HEK293 (cell line): Measurements from ENCODE around the gene CENPV.

ENCODE experiments used
- CTCF ChIA-PET: fragments of 350-600 bp; formaldehyde crosslinking; extraction: SDS; loops from one replicate; lab custom pipeline; 2021; ENCODE audit warnings: antibody characterized with exemption; lab: Yijun Ruan, JAX
- POLR2A ChIA-PET: fragments of 300-600 bp; formaldehyde crosslinking; extraction: SDS; loops from one replicate; lab custom pipeline; 2020; ENCODE audit warnings: antibody characterized with exemption, inconsistent platforms; lab: Yijun Ruan, JAX
- H3K27ac ChIP-seq: fragments of 200-500 bp; sonication (Bioruptor generic); 2 replicates; pipeline ENCODE4 v1.5.1; 2014; ENCODE audit warnings: low read depth, low read length, control low read depth, inconsistent platforms; ENCODE audit errors: extremely low read depth
- H3K36me3 ChIP-seq, 2 experiments: fragments of 200-500 bp in 1 of 2; sonication (Bioruptor generic) in 1 of 2; 1 replicate in 1 of 2; 2 replicates in 1 of 2; pipeline ENCODE4 v1.5.1; 2014 to 2017; ENCODE audit warnings: inconsistent platforms in 2 of 2, low read length in 2 of 2; ENCODE audit not compliant: control insufficient read depth in 2 of 2, insufficient read depth in 1 of 2
- H3K4me1 ChIP-seq: fragments of 200-500 bp; sonication (Bioruptor generic); 2 replicates; pipeline ENCODE4 v1.5.1; 2014; ENCODE audit warnings: mild to moderate bottlenecking, low read length, inconsistent platforms; ENCODE audit not compliant: control insufficient read depth, insufficient read depth
- H3K4me3 ChIP-seq: 2 replicates; pipeline ENCODE4 v1.5.1; 2011; ENCODE audit warnings: low read depth, mild to moderate bottlenecking, control low read depth, low read length, moderate library complexity
- H3K9me3 ChIP-seq: fragments of 200-500 bp; sonication (Bioruptor generic); 2 replicates; pipeline ENCODE4 v1.5.1; 2014; ENCODE audit warnings: low read depth, low read length, inconsistent platforms; ENCODE audit not compliant: control insufficient read depth, insufficient read depth
- MEIS1 ChIP-seq: sonication (generic); formaldehyde crosslinking; IDR thresholded peaks from 2 replicates; pipeline ENCODE4 v1.8.1; 2022; ENCODE audit warnings: missing genetic modification reagents, mild to moderate bottlenecking, borderline replicate concordance
- TF ChIP-seq, protein P1 (sequence below): fragments of 450-650 bp; formaldehyde crosslinking; conservative IDR thresholded peaks from 2 replicates; pipeline ENCODE4 v1.5.1; 2016; ENCODE audit warnings: low read depth, missing biosample characterization, missing genetic modification characterization
- TF ChIP-seq, protein P2 (sequence below): fragments of 450-650 bp; formaldehyde crosslinking; optimal IDR thresholded peaks from 2 replicates; pipeline ENCODE3; 2016; ENCODE audit warnings: missing biosample characterization, mild to moderate bottlenecking, missing genetic modification characterization

The CENPV gene

DNA sequence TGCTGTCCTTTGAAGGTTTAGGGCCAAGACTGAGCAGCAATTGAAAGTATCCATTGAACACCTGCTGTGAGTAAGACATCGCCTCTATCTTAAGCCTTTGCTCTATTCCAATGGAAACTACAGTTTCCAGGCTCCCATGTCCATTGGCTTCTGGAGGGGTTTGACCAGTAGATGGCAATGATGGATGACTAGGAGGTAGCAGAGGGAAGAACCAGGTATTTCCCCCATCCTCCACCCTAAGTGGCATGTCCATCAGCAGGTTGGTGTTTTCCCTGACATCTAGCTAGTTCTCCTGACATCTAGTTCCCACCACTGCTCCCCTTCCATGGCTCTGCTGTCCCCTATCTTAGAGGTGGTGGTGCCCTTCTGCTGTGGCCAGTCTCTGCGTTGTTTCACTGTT is 58.7 kb downstream of the CENPV start (continued):
- TF ChIP-seq, protein P1, sequence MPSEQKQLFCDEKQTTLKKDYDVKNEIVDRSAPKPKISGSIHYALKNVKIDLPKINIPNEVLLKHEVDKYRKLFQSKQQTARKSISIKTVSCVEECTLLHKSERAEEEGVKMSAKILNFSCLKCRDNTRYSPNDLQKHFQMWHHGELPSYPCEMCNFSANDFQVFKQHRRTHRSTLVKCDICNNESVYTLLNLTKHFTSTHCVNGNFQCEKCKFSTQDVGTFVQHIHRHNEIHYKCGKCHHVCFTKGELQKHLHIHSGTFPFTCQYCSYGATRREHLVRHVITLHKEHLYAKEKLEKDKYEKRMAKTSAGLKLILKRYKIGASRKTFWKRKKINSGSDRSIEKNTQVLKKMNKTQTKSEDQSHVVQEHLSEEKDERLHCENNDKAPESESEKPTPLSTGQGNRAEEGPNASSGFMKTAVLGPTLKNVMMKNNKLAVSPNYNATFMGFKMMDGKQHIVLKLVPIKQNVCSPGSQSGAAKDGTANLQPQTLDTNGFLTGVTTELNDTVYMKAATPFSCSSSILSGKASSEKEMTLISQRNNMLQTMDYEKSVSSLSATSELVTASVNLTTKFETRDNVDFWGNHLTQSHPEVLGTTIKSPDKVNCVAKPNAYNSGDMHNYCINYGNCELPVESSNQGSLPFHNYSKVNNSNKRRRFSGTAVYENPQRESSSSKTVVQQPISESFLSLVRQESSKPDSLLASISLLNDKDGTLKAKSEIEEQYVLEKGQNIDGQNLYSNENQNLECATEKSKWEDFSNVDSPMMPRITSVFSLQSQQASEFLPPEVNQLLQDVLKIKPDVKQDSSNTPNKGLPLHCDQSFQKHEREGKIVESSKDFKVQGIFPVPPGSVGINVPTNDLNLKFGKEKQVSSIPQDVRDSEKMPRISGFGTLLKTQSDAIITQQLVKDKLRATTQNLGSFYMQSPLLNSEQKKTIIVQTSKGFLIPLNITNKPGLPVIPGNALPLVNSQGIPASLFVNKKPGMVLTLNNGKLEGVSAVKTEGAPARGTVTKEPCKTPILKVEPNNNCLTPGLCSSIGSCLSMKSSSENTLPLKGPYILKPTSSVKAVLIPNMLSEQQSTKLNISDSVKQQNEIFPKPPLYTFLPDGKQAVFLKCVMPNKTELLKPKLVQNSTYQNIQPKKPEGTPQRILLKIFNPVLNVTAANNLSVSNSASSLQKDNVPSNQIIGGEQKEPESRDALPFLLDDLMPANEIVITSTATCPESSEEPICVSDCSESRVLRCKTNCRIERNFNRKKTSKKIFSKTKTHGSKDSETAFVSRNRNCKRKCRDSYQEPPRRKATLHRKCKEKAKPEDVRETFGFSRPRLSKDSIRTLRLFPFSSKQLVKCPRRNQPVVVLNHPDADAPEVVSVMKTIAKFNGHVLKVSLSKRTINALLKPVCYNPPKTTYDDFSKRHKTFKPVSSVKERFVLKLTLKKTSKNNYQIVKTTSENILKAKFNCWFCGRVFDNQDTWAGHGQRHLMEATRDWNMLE: no peak
- TF ChIP-seq MEIS1 (CRISPR knock-in tag): no peak

DNA sequence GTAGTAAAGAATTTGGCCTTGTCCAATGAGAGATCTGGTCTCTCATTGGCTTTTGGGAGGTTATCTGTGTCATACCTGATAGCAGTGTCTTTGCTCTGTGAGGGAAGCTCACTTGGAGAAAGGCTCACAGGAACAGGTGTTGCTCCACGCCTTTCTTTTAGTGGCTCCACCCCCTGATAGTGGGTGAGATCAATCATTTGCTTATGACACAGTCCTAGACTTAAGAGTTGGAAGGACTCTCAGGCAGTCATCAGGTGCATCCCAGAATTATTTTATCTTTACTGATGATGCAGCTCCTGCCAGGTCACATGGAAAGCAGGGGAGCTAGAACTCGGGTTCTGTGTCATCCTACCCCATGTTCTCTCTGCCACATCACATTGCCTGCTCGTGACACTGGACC is 59.3 kb downstream of the CENPV start:
- ChIA-PET CTCF (interaction anchor here (0.7 to 5.7 kb wide), 3 partner anchors 9 to 70 kb away, joined by 3 to 34 read pairs (median 10); no protein-coding TSS in a partner anchor), POLR2A (no interaction called here)
- no peaks in the 10 kb centered on the region; the same call in 1 of the 2 replicates for H3K4me1 ChIP-seq
- H3K9me3 ChIP-seq: no peaks in the 10 kb centered on the region
- H3K36me3 ChIP-seq: no peaks in the 10 kb centered on the region
- no peak overlapping the region for H3K27ac ChIP-seq
- no peak overlapping the region for H3K4me3 ChIP-seq
- TF ChIP-seq, protein P2, sequence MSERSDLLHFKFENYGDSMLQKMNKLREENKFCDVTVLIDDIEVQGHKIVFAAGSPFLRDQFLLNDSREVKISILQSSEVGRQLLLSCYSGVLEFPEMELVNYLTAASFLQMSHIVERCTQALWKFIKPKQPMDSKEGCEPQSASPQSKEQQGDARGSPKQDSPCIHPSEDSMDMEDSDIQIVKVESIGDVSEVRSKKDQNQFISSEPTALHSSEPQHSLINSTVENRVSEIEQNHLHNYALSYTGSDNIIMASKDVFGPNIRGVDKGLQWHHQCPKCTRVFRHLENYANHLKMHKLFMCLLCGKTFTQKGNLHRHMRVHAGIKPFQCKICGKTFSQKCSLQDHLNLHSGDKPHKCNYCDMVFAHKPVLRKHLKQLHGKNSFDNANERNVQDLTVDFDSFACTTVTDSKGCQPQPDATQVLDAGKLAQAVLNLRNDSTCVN (tag by site-specific recombination): no peak
